Glomerular endothelial cell (primary cell): Measurements from ENCODE around the gene IGSF21. TPM values are rescaled to one million over a fixed set of nuclear protein-coding genes. Genes with fewer than 3 reads are reported as not detected.

Source experiments
- DNase-seq: peaks from one replicate; pipeline ENCODE4 v3.0.0-alpha.2; 2011; ENCODE audit warnings: low read depth, low spot score; ENCODE audit errors: extremely low read depth
- total RNA-seq: library from RNA; depleted of rRNA; stranded (reverse); fragments of >200 nt; gene quantifications from 2 replicates; pipeline ENCODE4 v1.2.3, GENCODE V29; 2015

The IGSF21 gene
- total RNA-seq, 1 donor from 2014 or later, result not detected

DNA sequence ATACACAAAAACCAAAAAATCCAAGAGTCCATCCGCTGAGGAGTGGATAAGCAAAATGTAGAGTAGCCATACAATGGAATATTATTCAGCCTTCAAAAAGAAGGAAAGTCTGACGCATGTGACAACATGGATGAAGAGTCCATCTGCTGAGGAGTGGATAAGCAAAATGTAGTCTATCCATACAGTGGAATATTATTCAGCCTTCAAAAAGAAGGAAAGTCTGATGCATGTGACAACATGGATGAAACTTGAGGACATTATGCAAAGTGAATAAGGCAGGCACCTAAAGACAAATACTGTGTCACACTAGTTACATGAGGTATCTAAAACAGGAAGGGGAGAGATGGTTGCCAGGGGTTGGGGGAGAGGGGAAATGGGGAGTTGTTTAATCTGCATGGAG lies 14.0 kb upstream of the IGSF21 start:
- no peak for DNase-seq

DNA sequence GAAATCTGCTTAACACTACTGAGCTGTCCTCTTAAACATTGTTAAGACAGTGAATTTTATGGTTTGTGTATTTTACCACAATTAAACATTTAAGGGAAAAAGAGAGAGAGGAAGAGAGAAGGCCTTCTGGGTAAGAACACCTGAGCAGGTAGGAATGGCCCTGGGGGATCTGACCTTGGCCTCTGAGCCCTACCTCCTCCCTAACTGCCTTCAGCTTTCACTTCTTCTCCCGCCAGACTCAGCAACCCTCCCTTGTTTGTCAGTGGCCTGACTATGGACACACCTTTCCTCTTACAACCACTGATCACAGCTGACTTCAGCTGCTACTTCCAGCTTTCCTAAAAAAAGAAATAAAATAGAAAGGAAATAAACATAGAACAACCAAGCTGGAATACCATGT lies 13.5 kb upstream of the IGSF21 start:
- DNase-seq, result no peak

DNA sequence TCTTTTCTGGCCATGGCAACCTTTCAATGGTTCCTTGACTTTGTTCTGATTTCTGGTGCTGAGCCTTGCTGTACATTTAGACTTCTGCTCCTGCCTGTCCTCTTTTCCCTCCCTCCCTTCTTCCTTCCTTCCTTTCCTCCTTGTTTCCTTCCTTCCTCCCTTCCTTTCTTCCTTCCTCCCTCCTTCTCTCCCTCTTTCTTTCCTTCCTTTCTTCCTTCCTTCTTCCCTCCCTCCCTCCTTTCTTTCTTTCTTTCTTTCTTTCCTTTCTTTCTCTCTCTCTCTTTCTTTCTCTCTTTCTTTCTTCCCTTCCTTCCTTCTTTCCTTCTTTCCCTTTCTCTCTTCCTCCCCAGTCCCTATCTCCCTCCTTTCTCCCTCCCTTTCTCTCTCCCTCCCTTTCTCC lies 10.4 kb upstream of the IGSF21 start:
- DNase-seq, result no peak

DNA sequence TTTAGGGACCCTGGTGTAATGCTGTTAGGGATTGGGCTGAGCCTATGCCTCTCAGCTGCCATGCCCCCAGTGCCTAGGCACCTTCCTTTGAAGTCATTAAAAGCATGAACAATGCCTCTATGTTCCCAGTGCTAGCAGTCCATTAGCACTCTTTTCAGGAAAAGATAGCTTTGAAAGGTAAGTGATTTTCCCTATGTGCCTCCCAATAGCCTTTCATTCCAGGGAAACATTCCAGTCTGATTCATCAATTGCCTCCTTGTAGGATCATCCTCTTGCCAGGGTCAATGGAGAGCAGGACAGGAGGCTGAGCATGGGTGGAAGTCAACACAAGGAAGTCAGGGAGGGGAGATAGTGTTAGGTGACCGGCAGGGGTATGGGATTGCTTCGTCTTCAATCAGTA lies 8.6 kb upstream of the IGSF21 start:
- no peak for DNase-seq

DNA sequence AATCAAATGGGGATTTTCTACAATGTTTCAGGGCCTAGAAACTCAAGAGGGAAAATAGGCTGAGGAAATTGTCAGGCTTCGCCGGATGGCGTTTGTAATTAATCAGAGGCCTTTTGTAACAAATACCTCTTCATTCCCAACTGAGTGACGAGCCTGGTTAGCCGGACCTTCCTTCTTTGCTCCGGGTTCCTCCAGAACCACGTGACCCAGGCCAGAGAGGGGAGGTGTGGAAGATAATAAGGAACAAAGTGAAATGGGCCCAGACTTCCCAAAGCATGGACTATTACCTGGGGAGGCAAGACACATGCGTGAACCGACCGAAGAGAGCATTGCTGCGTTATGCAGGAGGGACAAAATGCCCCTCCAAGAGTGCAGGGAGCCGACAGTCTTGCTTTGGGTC lies 7.5 kb upstream of the IGSF21 start:
- DNase-seq, result no peak

DNA sequence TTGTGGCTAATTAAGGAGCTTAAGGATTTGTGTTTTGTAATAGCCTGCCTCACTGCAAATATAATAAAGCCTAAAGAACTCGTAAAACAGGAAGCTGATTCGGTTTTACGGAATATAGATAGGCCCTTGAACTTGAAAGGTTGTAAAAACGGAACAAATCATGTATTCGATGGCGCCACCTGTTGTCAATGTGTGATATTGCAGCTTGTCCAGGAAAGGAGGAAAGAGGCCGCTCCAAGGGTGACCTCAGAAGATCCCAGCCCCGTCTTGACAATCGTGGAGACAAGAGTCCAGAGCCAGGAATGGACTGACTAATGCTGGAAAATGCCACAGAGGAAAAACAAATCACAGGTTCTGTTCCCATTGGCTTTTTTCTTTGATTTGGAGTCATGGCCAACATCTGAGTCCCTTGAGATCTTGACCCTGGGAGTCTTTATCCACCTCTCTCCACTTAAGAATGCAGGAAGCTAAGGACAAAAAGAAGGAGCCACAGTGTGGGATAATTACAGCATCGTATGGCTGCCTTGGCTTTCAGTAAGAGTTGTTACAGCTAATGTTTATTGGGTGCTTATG lies 7.0 kb upstream of the IGSF21 start:
- DNase-seq, result peak; percentile 14

DNA sequence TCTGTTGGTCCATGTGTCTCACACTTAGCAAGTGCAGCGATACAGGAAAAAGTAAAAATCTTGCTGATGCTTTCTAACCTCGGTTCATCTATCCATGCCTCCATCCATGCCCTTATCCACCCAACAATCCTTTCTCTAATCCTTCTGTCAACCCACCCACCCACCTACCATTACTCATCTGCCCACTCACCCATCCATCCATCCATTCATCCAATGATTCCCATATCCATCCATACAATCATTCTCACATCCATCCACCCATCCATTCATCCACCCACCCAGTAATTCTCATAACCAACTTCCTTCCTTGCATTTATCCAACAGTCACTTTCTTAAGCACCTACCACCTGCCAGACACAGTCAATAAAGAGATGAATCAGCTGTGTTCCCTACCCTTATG lies 6.1 kb upstream of the IGSF21 start:
- DNase-seq, result no peak

DNA sequence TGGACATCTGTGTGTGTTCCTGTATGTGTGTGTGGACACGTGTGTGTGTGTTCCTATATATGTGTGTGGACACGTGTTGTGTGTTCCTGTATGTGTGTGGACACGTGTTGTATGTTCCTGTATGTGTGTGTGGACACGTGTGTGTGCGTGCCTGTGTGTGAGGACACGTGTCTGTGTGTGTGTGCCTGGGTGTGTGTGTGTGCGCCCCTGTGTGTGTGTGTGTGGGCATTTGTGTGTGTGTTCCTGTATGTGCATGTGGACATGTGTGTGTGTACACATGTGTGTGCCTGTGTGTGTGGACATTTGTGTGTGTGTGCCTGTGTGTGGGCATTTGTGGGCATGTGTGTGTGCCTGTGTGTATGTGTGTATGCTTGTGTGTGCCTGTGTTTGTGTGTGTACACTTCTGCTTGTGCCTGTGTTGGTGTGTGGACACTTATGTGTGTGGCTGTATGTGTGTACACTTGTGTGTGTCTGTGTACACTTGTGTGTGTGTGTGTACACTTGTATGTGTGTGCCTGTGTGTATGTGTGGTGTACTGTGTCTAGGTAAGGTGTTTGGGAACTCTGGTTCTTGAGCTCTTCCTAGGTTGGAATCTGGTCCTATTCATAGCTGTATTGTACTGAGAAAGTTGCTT lies 3.7 kb upstream of the IGSF21 start:
- no peak for DNase-seq

DNA sequence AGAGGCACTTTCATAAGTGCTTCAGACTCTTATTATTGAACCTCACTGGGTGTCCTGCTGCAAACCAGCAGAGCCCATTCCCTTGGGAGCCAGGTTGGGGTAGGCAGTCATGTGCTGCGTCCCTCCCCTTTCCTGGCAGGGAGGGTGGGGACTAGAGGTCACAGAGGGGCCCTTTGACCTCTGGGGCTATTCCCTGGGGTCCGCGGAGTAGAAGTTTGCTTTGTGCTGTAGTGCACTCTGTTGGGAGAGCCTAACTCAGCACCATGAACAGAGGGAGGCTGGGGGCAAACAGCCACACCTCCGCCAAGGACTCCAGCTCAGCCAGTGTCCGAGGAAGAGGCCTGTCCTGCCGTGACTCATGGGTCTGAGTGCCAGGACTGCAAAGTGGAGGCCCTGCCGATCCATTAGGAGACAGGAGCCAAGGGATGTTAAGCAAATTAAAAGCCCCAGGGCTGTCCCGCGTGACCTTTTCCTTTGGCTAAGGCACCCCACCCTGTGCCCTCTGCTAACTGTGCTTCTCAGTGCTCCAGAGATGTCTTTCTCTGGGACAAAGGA lies 3.0 kb upstream of the IGSF21 start:
- no peak for DNase-seq

DNA sequence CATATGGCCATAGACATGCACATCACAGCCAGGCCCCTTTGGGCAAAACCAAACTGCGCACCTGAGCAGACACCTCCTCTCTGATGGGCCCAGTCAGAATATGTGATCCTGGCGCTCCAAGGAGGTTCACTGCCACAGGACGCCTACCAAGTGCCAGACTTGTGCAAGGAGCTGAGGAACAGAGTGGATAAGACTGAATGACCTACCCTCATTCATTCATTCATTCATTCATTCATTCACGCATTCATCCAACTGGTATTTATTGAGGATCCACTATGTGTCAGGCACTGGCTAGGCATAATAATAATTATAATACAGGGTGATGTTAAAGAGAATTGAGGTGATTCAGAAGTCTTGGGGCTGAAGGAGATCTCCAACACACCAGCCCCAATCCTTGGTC lies 2.4 kb upstream of the IGSF21 start:
- no peak for DNase-seq

DNA sequence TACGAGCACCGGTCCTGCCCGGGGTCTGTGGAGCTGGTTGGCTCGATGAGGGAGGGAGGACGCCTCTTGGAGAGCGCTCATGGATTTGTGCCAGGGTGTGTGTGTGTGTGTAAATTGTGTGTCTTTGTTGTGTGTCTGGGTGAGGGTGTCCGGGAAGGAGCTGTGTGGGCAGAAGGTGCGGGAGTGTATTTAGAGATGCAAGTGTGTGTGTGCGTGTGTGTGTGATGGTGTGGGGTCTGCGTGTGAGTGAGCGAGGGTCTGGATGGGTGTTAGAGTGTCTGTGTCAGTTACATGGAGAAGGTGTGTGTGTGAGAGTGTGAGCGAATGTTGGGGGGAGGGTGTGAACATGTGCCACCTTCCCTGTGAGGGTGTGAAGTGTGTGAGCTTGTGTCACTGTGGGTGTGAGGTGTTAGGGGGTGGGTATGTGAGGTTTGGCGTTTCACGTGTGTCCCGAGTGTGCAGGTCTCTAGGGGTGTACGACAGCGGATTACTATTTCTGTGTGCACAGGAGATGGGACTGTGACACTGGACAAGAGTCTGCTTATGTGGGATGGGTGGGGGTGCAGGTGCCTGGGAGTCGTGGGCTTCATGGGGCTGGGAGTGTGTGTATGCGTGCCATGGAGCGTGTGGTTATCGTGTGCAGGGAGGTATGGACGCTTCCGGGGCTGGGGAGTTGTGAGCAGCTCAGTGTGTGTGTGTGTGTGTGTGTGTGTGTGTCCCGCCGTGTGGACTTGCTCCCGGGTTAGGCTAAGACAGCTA lies 880 bp downstream of the IGSF21 start:
- DNase-seq, result no peak

DNA sequence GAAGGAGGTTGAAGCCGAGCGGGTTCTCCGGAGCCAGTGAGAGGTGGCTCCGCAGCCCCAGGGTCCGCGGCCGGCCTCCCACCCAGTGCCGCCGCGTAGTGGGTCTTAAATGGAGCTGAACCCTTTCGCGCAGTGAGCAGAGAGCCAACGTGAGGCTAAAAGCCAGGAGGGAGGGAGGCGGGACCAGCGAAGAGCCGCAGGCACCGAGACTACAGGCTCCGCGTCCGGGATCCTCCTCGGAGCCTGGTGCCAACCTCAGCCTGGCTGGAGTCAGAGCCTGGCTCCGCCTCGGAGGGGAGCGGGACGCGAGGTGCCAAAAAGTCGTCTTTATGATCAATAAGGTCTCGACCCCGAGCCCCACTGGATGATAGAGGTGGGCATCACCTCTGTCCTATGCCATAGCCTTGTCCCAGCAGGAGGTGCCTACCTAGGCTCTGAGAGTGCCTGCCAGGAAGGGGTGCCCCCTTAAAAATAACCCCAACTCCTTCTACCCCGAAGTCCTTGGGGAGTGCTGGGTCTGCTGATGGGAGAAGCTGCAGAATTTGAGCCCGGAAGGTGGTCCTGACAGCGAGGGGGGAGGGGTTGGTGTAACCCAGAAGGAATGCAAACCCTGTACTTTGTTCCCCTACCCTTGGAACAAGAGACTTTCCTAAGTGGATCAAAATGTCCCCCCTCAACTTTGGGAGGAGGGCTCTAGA lies 1.6 kb downstream of the IGSF21 start:
- no peak for DNase-seq

DNA sequence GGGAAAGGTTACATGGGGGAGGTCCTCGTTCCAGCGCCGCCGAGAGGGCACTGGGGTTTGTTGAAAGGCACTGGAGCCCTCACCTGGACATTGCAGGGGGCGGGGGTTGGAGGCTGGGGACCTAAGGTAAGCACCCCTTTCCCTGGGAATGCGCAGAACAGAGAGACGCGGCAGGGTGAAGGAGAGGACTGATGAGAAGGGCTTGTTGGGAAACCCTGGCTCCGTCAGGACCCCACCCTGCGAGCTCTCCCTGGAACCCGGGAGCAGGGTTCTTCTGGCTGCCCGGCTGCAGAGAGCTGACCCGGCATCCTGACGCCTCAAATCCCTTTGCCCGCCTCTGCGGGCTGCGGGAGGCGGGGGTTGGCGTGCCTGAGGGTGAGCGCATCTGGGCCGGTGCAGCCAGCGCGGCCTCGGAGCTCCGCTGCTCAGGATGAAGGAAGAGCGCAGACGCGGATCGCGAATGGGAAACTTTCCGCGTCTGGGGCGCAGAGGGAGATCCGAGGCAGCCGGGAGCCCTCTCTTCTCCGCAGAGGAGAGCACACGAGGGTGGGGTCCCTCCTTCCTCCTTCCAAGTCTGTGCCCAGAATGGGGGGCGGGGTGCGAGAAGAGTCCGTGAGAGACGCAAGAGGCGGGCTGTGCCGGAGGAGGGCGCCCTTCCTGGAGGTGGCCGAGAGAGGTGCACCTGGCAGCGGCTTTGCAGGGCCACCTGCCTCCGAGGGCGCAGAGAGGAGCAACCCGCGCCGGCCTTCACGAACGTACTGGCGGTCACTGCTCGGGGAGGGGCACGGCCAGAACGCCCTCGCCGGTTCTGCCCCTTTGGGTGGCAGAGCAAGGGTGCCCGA lies 2.4 kb downstream of the IGSF21 start:
- no peak for DNase-seq

DNA sequence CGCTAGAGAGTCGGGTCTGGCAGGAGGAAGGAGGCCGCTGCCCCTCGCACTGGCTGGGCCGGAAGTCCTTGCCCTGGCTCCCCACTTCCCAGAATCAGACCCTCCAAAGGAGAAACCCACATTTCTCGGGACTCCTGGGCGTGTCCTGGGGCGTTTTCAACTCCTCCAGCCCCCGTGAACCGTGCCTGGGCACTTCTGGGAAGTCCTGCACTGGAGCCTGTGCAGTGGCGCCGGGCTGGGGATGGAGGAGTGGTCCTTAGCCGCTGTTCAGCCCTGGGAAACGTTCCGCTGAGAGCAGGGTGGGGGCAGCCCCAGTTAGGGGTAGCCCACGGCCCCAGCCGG lies 3.0 kb downstream of the IGSF21 start:
- no peak for DNase-seq

DNA sequence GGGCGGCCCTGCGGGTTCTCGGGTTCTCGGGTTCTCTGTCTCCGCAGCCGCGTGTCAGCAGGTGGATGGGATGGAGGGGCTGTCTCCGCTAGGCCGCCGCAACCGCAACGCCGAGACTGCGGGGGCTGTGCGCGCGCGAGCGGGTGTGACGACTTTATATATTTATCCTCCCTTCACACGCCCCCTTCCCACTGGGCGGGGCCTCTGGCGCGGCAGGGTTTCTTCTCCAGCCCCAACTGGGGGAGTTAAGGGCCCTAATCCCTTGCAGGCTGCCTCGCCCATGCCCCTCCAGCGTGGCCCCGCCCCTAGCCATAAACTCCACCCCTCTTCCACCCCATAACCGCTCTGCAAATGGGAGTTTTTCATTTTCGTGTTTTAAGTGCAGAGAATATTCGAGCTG lies 3.4 kb downstream of the IGSF21 start:
- no peak for DNase-seq

DNA sequence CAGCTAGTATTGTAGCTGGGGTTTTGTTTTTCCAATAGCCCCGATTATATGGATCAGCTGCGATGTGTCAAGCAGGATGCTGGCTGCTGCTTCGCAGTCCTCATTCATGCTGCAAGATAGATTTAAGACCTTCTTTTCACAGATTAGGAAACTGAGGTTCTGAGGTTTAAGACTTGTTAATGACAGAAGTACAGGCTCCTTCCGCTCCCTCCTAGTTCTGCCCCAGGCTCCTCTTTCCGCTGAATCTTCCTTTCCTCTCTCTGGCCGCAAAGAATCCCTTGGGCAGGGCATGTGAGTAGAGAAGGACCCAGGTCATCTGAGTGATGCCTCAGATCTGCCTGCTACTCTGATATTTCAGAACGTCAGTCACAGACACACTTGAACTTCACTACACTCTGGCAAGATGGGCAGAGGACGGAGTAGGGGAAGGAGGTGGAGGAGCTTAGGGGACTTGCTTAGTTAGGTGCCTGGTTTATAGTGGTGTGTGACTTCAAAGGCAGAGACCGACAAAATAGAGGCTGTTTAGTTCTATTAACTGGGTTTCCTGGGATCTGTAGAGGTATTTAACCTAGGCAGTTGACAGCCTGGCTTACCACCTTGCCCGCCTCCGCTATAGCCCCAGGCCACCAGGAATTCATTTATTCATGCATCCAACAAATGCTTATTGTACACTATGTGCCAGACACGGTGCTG lies 4.2 kb downstream of the IGSF21 start:
- DNase-seq, result no peak

DNA sequence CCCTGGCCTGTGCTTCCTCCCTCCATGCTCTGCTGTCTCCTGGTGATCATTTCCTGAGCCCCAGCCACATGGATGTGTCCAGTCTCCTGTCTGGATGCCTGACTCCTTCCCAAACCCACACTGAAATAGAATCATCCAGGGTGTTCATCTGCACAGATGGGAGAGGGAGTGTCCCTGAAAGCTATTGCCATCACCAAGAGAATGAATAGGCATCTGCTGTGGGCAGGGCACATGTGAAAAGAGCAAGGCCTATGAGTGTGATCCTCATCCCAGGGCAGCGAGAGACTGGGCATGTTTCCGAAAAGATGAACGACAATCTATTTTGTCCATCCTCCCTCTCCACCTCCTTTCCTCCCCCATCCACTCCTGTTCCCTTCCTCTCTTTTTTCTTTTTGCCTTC lies 5.0 kb downstream of the IGSF21 start:
- DNase-seq, result no peak

DNA sequence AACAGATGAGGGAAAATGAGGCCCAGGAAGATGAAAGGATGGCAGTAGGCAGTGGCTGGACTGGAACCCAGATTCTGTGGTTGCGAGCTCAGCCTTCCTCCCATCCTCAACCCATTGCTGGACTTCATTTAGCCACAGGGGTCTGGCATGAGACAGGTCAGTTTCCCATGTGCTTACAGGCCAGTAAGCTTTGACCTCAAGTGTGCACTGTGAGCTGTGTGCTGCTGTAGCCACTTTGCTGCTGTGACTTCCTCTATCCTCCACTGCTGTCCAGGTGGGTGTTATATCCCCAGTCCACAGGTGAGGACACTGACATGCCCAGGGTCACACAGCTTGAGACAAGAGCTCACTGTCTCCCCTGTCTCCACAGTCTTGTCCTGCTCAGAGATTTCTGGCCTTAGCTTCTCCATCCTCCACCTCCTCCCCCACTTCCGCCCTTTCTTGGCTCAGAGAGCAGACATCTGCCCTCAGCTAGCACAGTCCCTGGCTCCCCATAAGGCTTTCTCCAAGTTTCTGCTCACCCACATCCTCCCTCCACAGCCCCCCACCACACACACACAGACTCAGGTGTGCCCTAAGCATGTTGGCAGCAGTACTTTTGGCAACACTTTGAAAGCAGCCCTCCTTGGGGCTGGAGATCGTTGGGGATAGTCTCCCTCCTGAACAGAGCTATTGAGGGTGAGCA lies 7.3 kb downstream of the IGSF21 start:
- DNase-seq, result no peak

DNA sequence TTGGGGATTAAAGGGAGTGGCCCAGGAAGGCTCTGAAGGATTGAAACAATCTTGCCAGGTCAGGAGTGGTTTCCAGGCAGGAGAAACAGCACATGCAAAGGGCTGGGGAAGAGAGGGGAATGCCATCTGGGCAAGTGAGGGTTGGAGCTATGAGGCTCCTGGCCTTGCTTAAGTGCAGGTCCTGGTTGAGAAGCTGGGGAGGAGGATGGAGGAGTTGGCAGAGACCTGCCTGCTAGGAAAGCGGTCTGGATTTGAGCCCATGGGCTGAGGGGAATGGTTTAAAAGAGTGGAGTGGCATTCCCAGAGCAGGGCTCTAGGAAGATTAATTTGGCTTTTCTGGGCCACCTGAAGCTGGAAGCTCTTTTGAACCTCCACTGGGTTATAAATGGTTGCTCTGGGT lies 9.2 kb downstream of the IGSF21 start:
- DNase-seq, result no peak

DNA sequence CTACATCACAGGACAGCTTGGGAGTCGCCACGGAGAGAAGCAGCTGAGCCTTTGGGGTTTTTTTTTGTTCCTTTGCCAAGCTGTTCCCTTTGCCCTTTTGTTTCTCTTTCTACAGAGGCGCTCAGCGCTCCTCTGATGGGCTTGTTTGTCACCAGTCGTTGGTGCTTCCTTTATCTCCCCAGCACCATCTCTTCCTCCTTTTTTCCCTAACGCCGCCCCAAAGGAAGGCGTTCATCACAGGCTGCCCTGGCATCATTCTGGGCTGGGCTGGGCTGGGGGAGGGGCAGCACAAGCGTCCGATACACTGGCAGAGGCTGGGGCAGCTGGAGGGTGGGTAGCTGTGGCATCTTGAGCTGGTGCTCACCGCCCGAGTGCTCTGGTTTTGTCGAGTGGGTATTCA lies 10.5 kb downstream of the IGSF21 start:
- no peak for DNase-seq
